K562 (cell line): ENCODE measurements around the gene GINS3. TPM values are rescaled to one million over a fixed set of nuclear protein-coding genes. Genes with fewer than 3 reads are reported as not detected.

Source experiments
- ATAC-seq: fragments of 200-7000 bp; cut with Tn5 transposase; 3 replicates; pipeline ENCODE4 v1.9.1; 2020; ENCODE audit warnings: moderate library complexity
- BruUV-seq: library from RNA; stranded (reverse); fragments of 400-500 nt; replicated peaks from 2 replicates; lab custom pipeline; 2021; lab: Mats Ljungman, UMichigan
- CTCF ChIA-PET: fragments of 300-600 bp; formaldehyde crosslinking; extraction: SDS; loops from one replicate; lab custom pipeline; 2021; ENCODE audit warnings: low intra/inter-chr PET ratio; lab: Yijun Ruan, JAX
- POLR2A ChIA-PET: fragments of 300-600, 350-650 bp; sonication (Branson Sonifier 250); formaldehyde crosslinking; extraction: SDS; loops from one replicate; lab custom pipeline; 2021; ENCODE audit warnings: antibody characterized with exemption, inconsistent platforms; lab: Yijun Ruan, JAX
- DNase-seq, 4 experiments: peaks; one replicate each; pipeline versions ENCODE4 v3.0.0 to v3.0.0-alpha.2; 2011 to 2018; ENCODE audit warnings: low spot score in 3 of 4, mixed read lengths in 3 of 4; ENCODE audit errors: extremely low read depth in 1 of 4
- FAIRE-seq: peaks from 2 replicates; lab custom pipeline; 2011; peaks lifted over from hg19 to GRCh38; lab: Jason Lieb, UNC
- H2AFZ ChIP-seq: 2 replicates; pipeline ENCODE4 v1.6.0; 2011; ENCODE audit warnings: low read depth, low read length, control low read depth, inconsistent platforms
- H3K27ac ChIP-seq: fragments of 200-600 bp; 3 replicates; pipeline ENCODE4 v1.8.0; 2011; ENCODE audit warnings: low read depth, mild to moderate bottlenecking, control low read depth, inconsistent platforms, low read length, moderate library complexity, mixed read lengths; ENCODE audit errors: extremely low read depth
- H3K27me3 ChIP-seq, 2 experiments: fragments of 300-600 bp in 1 of 2; 2 replicates in 1 of 2; 3 replicates in 1 of 2; pipeline versions ENCODE4 v1.6.0 to v1.8.0; 2011; ENCODE audit warnings: inconsistent platforms in 2 of 2, low read length in 2 of 2, mild to moderate bottlenecking in 1 of 2, mixed read lengths in 1 of 2, moderate library complexity in 1 of 2; ENCODE audit not compliant: control insufficient read depth in 2 of 2, insufficient read depth in 2 of 2
- H3K36me3 ChIP-seq: fragments of 300-600 bp; 3 replicates; pipeline ENCODE4 v1.8.0; 2011; ENCODE audit warnings: mild to moderate bottlenecking, low read length, inconsistent platforms; ENCODE audit not compliant: control insufficient read depth, insufficient read depth
- H3K4me1 ChIP-seq, 2 experiments: fragments of 200-600 bp in 1 of 2; replicated peaks in 1 of 2; 2 replicates in 1 of 2; 3 replicates in 1 of 2; pipeline versions ENCODE4 v1.5.1 to v1.8.0; 2011; ENCODE audit warnings: inconsistent platforms in 2 of 2, low read length in 2 of 2, mild to moderate bottlenecking in 1 of 2, mixed read lengths in 1 of 2, moderate library complexity in 1 of 2; ENCODE audit not compliant: control insufficient read depth in 2 of 2, insufficient read depth in 2 of 2
- H3K4me2 ChIP-seq: 2 replicates; pipeline ENCODE4 v1.6.1; 2011; ENCODE audit warnings: low read length, control low read depth, inconsistent platforms, mixed read lengths; ENCODE audit not compliant: insufficient read depth
- H3K4me3 ChIP-seq: fragments of 200-600 bp; sonication (generic), shearing (Covaris generic); 2 replicates; pipeline ENCODE4 v1.5.1; 2016; ENCODE audit warnings: control low read depth, inconsistent platforms
- H3K79me2 ChIP-seq: fragments of 200-600 bp; 3 replicates; pipeline ENCODE4 v1.8.0; 2011; ENCODE audit warnings: low read length, inconsistent platforms; ENCODE audit not compliant: control insufficient read depth, insufficient read depth
- H3K9ac ChIP-seq, 2 experiments: 2 replicates each; pipeline versions ENCODE4 v1.6.0 to v1.6.1; 2011; ENCODE audit warnings: low read depth in 2 of 2, low read length in 2 of 2, control low read depth in 1 of 2, inconsistent platforms in 1 of 2, mild to moderate bottlenecking in 1 of 2, mixed read lengths in 1 of 2; ENCODE audit not compliant: insufficient read depth in 1 of 2
- H3K9me1 ChIP-seq: one replicate; pipeline ENCODE4 v1.6.0; 2011; ENCODE audit warnings: inconsistent platforms, mild to moderate bottlenecking, low read length, moderate library complexity; ENCODE audit not compliant: control insufficient read depth, insufficient read depth
- H3K9me3 ChIP-seq: replicated peaks from 2 replicates; pipeline ENCODE4 v1.5.1; 2011; ENCODE audit warnings: low read depth, low read length, inconsistent platforms; ENCODE audit not compliant: control insufficient read depth, insufficient read depth
- H4K20me1 ChIP-seq: replicated peaks from 2 replicates; pipeline ENCODE4 v1.6.1; 2011; ENCODE audit warnings: low read length, inconsistent platforms, mixed read lengths; ENCODE audit not compliant: control insufficient read depth, insufficient read depth
- ATF3 ChIP-seq, 2 experiments: fragments of 450-650 bp in 1 of 2; sonication (generic) in 1 of 2; formaldehyde crosslinking in 1 of 2; IDR thresholded peaks in 1 of 2; conservative IDR thresholded peaks in 1 of 2; 2 replicates each; pipeline versions ENCODE4 v1.6.1 to v1.8.1; 2016 to 2023; ENCODE audit warnings: mild to moderate bottlenecking in 2 of 2, moderate library complexity in 2 of 2, inconsistent platforms in 1 of 2, missing genetic modification reagents in 1 of 2
- GATA2 ChIP-seq: sonication (generic); formaldehyde crosslinking; IDR thresholded peaks from 2 replicates; pipeline ENCODE4 v1.4.0; 2020; ENCODE audit warnings: mild to moderate bottlenecking, missing genetic modification reagents
- HDGF ChIP-seq: fragments of 450-650 bp; IDR thresholded peaks from 2 replicates; pipeline ENCODE4 v1.6.1; 2016
- HNRNPK ChIP-seq: fragments of 200-400 bp; formaldehyde crosslinking; IDR thresholded peaks from one replicate; pipeline ENCODE4 v1.6.1; 2018; ENCODE audit warnings: mild to moderate bottlenecking, low read depth, low read length; ENCODE audit not compliant: poor library complexity, severe bottlenecking
- NFIC ChIP-seq: fragments of 450-650 bp; IDR thresholded peaks from 2 replicates; pipeline ENCODE4 v1.6.1; 2017; ENCODE audit warnings: mild to moderate bottlenecking, inconsistent platforms
- NFIX ChIP-seq: fragments of 250-450 bp; sonication (Bioruptor Pico); IDR thresholded peaks from 2 replicates; pipeline ENCODE4 v1.4.0; 2020; ENCODE audit warnings: low read depth, mild to moderate bottlenecking, moderate library complexity
- RBFOX2 ChIP-seq: fragments of 200-400 bp; formaldehyde crosslinking; IDR thresholded peaks from 2 replicates; pipeline ENCODE4 v1.6.1; 2017; ENCODE audit warnings: low read depth, mild to moderate bottlenecking, low read length, moderate library complexity
- ZNF140 ChIP-seq: fragments of 250-450 bp; sonication (Bioruptor Pico); IDR thresholded peaks from 2 replicates; pipeline ENCODE4 v1.8.0; 2021; ENCODE audit warnings: moderate library complexity, mild to moderate bottlenecking, inconsistent platforms
- ZNF609 ChIP-seq: sonication (generic); formaldehyde crosslinking; IDR thresholded peaks from 2 replicates; pipeline ENCODE4 v1.8.1; 2023; ENCODE audit warnings: missing genetic modification reagents, mild to moderate bottlenecking, borderline replicate concordance
- in situ Hi-C: fragments of 300-500 bp; cut with MboI; formaldehyde crosslinking; loops from 4 replicates; pipeline ENCODE4 v1.15.0; 2018; ENCODE audit warnings: inconsistent platforms, mixed read lengths
- intact Hi-C: fragments of 100-400 bp; cut with micrococcal nuclease; formaldehyde crosslinking; loops from 2 replicates; pipeline ENCODE4 v1.14.2; 2022
- polyA plus RNA-seq, 8 experiments: library from polyadenylated mRNA; depleted of rRNA in 4 of 8; stranded (reverse) in 5 of 8; unstranded in 3 of 8; fragments of >200 nt; fragmentation: Nextera tagmentation in 2 of 8; fragmentation: Illumina TruSeq in 1 of 8; extraction: Ambion mirVana in 2 of 8; extraction: Trizol in 1 of 8; gene quantifications; 2 replicates each; pipeline versions ENCODE4 v1.2.1 to v1.2.3, GENCODE V29; 2011 to 2014; ENCODE audit warnings: inconsistent platforms in 1 of 8, missing spikeins in 1 of 8
- total RNA-seq, 7 experiments: library from RNA; depleted of rRNA in 6 of 7; stranded (reverse); fragments of >200 nt in 6 of 7; fragmentation: Illumina TruSeq in 2 of 7; extraction: Trizol in 2 of 7; gene quantifications; 2 replicates each; pipeline versions ENCODE4 v1.2.1 to v1.2.3, GENCODE V29; 2011 to 2021; ENCODE audit warnings: low replicate concordance in 1 of 7

The GINS3 gene
- total and polyA plus RNA-seq, 9 of the 15 experiments (the other 6 are each of a cell fraction or from before 2014, with no cell fraction given), result 17.8 to 31.9 (median 25.4) TPM

- TF ChIP-seq ZNF609 (CRISPR knock-in tag), result no peak
- TF ChIP-seq ATF3 (IDR thresholded peaks at IDR 0.05), result peak; percentile 38
- TF ChIP-seq ATF3 (CRISPR knock-in tag; conservative IDR thresholded peaks at IDR 0.05), result no peak
These were observed 7.0 kb upstream of the GINS3 start (continued) for GRCh38 chr16:58385218-58385773.

DNA sequence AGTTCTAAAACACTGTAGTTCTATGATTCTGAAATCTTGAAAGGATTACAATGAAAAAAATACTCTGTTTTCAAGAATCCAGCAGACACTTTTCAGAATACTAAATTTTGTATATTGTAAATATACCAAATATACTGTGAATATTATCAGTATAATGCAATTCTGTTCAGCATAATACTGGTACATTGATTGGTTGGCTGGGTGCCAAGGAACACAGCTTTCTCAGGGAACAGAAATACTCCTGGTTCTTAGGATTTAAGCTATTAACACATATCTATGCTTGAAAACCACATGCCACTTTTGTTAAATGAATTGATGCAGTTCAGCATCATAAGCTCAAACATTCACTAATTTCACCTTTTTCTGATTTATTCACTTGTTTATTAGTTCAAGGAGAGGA is 2.5 kb upstream of the GINS3 start:
- TF ChIP-seq HNRNPK, result no peak
- TF ChIP-seq NFIC, result peak; percentile 90
- peak; percentile 80 for TF ChIP-seq NFIX (CRISPR knock-in tag)
- no peak for TF ChIP-seq HDGF
- no peak for TF ChIP-seq ZNF140
- no peak for TF ChIP-seq RBFOX2
- TF ChIP-seq GATA2 (CRISPR knock-in tag), result no peak
- Histone ChIP-seq H4K20me1 (no peaks in the 10 kb centered on the region), H3K27ac (no peak overlapping the region), H3K4me1 (peaks cover 4 to 7% of the 10 kb centered on the region in 2 experiments; a peak in 2 of 5 replicates), H3K79me2 (peaks cover 21% of the 10 kb centered on the region), H2AFZ (no peak overlapping the region), H3K4me2 (no peak overlapping the region), H3K27me3 (no peaks in the 10 kb centered on the region; a peak in 1 of 5 replicates), H3K4me3 (no peak overlapping the region), H3K9ac (no peak overlapping the region), H3K36me3 (peaks cover 4% of the 10 kb centered on the region; the same call in 1 of the 3 replicates), H3K9me3 (peaks cover 3% of the 10 kb centered on the region; the same call in 1 of the 2 replicates), H3K9me1 (no peaks in the 10 kb centered on the region)
- FAIRE-seq (no peak), DNase-seq (no peak), ATAC-seq (no peak)
- POLR2A ChIA-PET, result no interaction called here
- intact Hi-C loops, result no loop called here
- in situ Hi-C loops, result no loop called here
- CTCF ChIA-PET, result no interaction called here
- no TSS peak for BruUV-seq
